Aorta (tissue), 5 donors: Measurements from ENCODE around the gene SNX24. TPM values are rescaled to one million over a fixed set of nuclear protein-coding genes. Genes with fewer than 3 reads are reported as not detected.

ENCODE experiments used
- ATAC-seq: fragments of 200-7000 bp; cut with Tn5 transposase; one replicate; pipeline ENCODE4 v1.9.1; 2022; ENCODE audit warnings: moderate library complexity; ENCODE audit not compliant: low FRiP score
- DNase-seq, 2 donors: peaks; one replicate each; pipeline ENCODE4 v3.0.0-alpha.2; 2020
- H3K27ac ChIP-seq, 2 donors: one replicate each; pipeline ENCODE4 v1.5.1; 2013; ENCODE audit warnings: low read length in 2 of 2, mild to moderate bottlenecking in 2 of 2, moderate library complexity in 2 of 2, control low read depth in 1 of 2, inconsistent platforms in 1 of 2, low read depth in 1 of 2
- H3K27me3 ChIP-seq, 2 donors: one replicate each; pipeline ENCODE4 v1.6.1; 2013; ENCODE audit warnings: control low read depth in 1 of 2, low read length in 1 of 2, mild to moderate bottlenecking in 1 of 2, moderate library complexity in 1 of 2; ENCODE audit not compliant: insufficient read depth in 2 of 2, control insufficient read depth in 1 of 2
- H3K36me3 ChIP-seq, 2 donors: one replicate each; pipeline ENCODE4 v1.6.1; 2013; ENCODE audit warnings: control low read depth in 1 of 2, low read length in 1 of 2, mild to moderate bottlenecking in 1 of 2; ENCODE audit not compliant: insufficient read depth in 2 of 2, control insufficient read depth in 1 of 2
- H3K4me1 ChIP-seq, 2 donors: one replicate each; pipeline ENCODE4 v1.6.1; 2013; ENCODE audit warnings: low read length in 2 of 2, control low read depth in 1 of 2, mild to moderate bottlenecking in 1 of 2, moderate library complexity in 1 of 2; ENCODE audit not compliant: insufficient read depth in 2 of 2, control insufficient read depth in 1 of 2
- H3K4me3 ChIP-seq, 2 donors: one replicate each; pipeline ENCODE4 v1.5.1; 2013; ENCODE audit warnings: low read length in 2 of 2, control low read depth in 1 of 2, mild to moderate bottlenecking in 1 of 2
- H3K9me3 ChIP-seq: one replicate; pipeline ENCODE4 v1.6.1; 2013; ENCODE audit warnings: mild to moderate bottlenecking, low read length; ENCODE audit not compliant: control insufficient read depth
- WGBS, 2 donors: extraction: QIAGEN DNeasy Blood & Tissue Kit; methylation state at CpG; one replicate each; pipeline ENCODE4 v1.1.7; 2013; 5-methylcytosine and 5-hydroxymethylcytosine counted together
- intact Hi-C, 2 donors: fragments of 100-400 bp; cut with DNase I; formaldehyde crosslinking; loops; one replicate each; pipeline versions ENCODE4 v1.14.2 to v1.15.0; 2022
- polyA plus RNA-seq, 2 donors: library from polyadenylated mRNA; stranded (reverse); fragments of 200-250 nt; gene quantifications; one replicate each; pipeline ENCODE4 v1.2.3, GENCODE V29; 2013
- total RNA-seq, 2 donors: library from RNA; stranded (reverse); fragmentation: NEBNext Ultra II Directional; extraction: Animal tissue kit (Norgen Biotek cat#: 25700); gene quantifications; one replicate each; pipeline ENCODE4 v1.2.1, GENCODE V29; 2021
- donor health status: healthy with polysubstance abuse.
- donor health status: Bipolar disorder and iron deficiency.
- donor health status: DM: no; HTN: no; CAD: no.
- donor health status: DM: no; HTN: no; CAD: no.
- donor health status: DM: yes; HTN: yes; CAD: no.

SNX24 gene
- total and polyA plus RNA-seq, 4 donors, result 12.0 to 21.0 (median 16.9) TPM

GRCh38 chr5:123036391-123037103 is 191.1 kb downstream of the SNX24 start, which contains the start of gene PPIC:
PPIC (minus strand) TSS chr5:123036725; CDS start chr5:123036625, 100 bp downstream.
- Histone ChIP-seq H3K9me3 (no peaks in the 10 kb centered on the region), H3K27ac (peak within 1 kb of the TSS; percentile 82 to 88), H3K27me3 (no peaks in the 10 kb centered on the region), H3K36me3 (no peaks in the 10 kb centered on the region), H3K4me3 (peak within 1 kb of the TSS; percentile 70 to 92), H3K4me1 (no peaks in the 10 kb centered on the region)
- DNase-seq, result peak; percentile 92 to 97
- peak; percentile 96 for ATAC-seq
- 1% methylated on average over 60 to 84 of the region's 84 CpGs for WGBS, 2 donors
- intact Hi-C loops, result loop anchor here (2.0 to 5.0 kb wide), 4 partner anchors 51 to 331 kb away; partner anchors contain the start of genes PRDM6 (in 2 of the 2) and SNX24 (in 1 of the 2)

- Histone ChIP-seq H3K4me3 (peak overlapping the region; percentile 70 to 92), H3K27ac (peak overlapping the region; percentile 72 to 88), H3K4me1 (no peaks in the 10 kb centered on the region), H3K36me3 (no peaks in the 10 kb centered on the region), H3K27me3 (no peaks in the 10 kb centered on the region), H3K9me3 (no peaks in the 10 kb centered on the region)
- no peak for ATAC-seq
- no peak for DNase-seq
- WGBS, 2 donors, result 0% methylated on average over 11 of the region's 11 CpGs
- intact Hi-C loops, result loop anchor here (2.0 to 5.0 kb wide), 4 partner anchors 50 to 330 kb away; partner anchors contain the start of genes PRDM6 (in 2 of the 2) and SNX24 (in 1 of the 2)
Measured at GRCh38 chr5:123037104-123037418, 191.6 kb downstream of the SNX24 start.

- no peaks in the 10 kb centered on the region for H3K4me1 ChIP-seq
- H3K27me3 ChIP-seq, result no peaks in the 10 kb centered on the region
- no peak for DNase-seq
- H3K4me3 ChIP-seq, result no peak overlapping the region
- peak overlapping the region in 1 of 2 donors; percentile 6 for H3K27ac ChIP-seq
- H3K9me3 ChIP-seq, result no peaks in the 10 kb centered on the region
- intact Hi-C loops, result loop anchor here (5.0 kb wide), 2 partner anchors 48 to 328 kb away; partner anchors contain the start of gene PRDM6 (in 1 of the 2)
- H3K36me3 ChIP-seq, result no peaks in the 10 kb centered on the region
- ATAC-seq, result no peak
Measured at GRCh38 chr5:123039673-123040072, 194.3 kb downstream of the SNX24 start.

- no peak overlapping the region for H3K27ac ChIP-seq
- DNase-seq, result no peak
Measured at GRCh38 chr5:123044926-123045617, 199.7 kb downstream of the SNX24 start.

GRCh38 chr5:123046222-123046621 is 200.8 kb downstream of the SNX24 start:
- H3K27ac ChIP-seq, result no peak overlapping the region
- H3K36me3 ChIP-seq, result no peaks in the 10 kb centered on the region
- H3K9me3 ChIP-seq, result peaks cover 1% of the 10 kb centered on the region
- no peak overlapping the region for H3K4me3 ChIP-seq
- DNase-seq, result no peak
- no peaks in the 10 kb centered on the region for H3K27me3 ChIP-seq
- 85% methylated on average over 4 of the region's 4 CpGs for WGBS, 2 donors
- H3K4me1 ChIP-seq, result no peaks in the 10 kb centered on the region
- intact Hi-C loops, result no loop called here
- no peak for ATAC-seq

More at GRCh38 chr5:123044926-123045617, 199.7 kb downstream of the SNX24 start:
- Histone ChIP-seq H3K36me3 (no peaks in the 10 kb centered on the region), H3K4me3 (no peak overlapping the region), H3K9me3 (peaks cover 1% of the 10 kb centered on the region), H3K27me3 (no peaks in the 10 kb centered on the region), H3K4me1 (no peaks in the 10 kb centered on the region)
- 89 to 92% methylated on average over 7 of the region's 7 CpGs for WGBS, 2 donors
- ATAC-seq, result no peak
- intact Hi-C loops, result no loop called here

- 91 to 95% methylated on average over 1 of the region's 1 CpG for WGBS, 2 donors
- Histone ChIP-seq H3K27ac (no peak overlapping the region), H3K4me1 (no peaks in the 10 kb centered on the region), H3K9me3 (peaks cover 4% of the 10 kb centered on the region), H3K4me3 (no peak overlapping the region), H3K36me3 (peaks cover 0 to 2% of the 10 kb centered on the region in 2 donors), H3K27me3 (no peaks in the 10 kb centered on the region)
- DNase-seq (no peak), ATAC-seq (no peak)
- intact Hi-C loops, result no loop called here
Measured at GRCh38 chr5:123047706-123048105, 202.3 kb downstream of the SNX24 start.

GRCh38 chr5:123051206-123051605 is 205.8 kb downstream of the SNX24 start:
- no peak for ATAC-seq
- Histone ChIP-seq H3K4me3 (no peak overlapping the region), H3K27ac (no peak overlapping the region), H3K9me3 (peaks cover 4% of the 10 kb centered on the region), H3K36me3 (peaks cover 0 to 5% of the 10 kb centered on the region in 2 donors), H3K27me3 (no peaks in the 10 kb centered on the region), H3K4me1 (no peaks in the 10 kb centered on the region)
- 91 to 97% methylated on average over 2 of the region's 2 CpGs for WGBS, 2 donors
- DNase-seq, result no peak
- intact Hi-C loops, result loop anchor here in 1 of 2 donors (2.0 kb wide), 1 partner anchor 14 kb away; no protein-coding TSS in a partner anchor
